Measurements from ENCODE around the gene LY86. TPM values are rescaled to one million over a fixed set of nuclear protein-coding genes. Genes with fewer than 3 reads are reported as not detected.

The LY86 gene
- total and polyA plus RNA-seq, 2 of the 13 experiments (the other 11 are each of a cell fraction or from before 2014, with no cell fraction given), result not detected

GRCh38 chr6:6623553-6623952 lies 35.0 kb downstream of the LY86 start:
- no peaks in the 10 kb centered on the region for H4K20me1 ChIP-seq (ENCODE audit: insufficient read depth, low read length)
- ChIA-PET CTCF (ENCODE audit: low intra/inter-chr PET ratio, low total read pairs) (no interaction called here), POLR2A (no interaction called here)
- H3K79me2 ChIP-seq (ENCODE audit: insufficient read depth, low read length), result no peaks in the 10 kb centered on the region
- no peaks in the 10 kb centered on the region for H3K36me3 ChIP-seq (replicated peaks in 1 of 2; ENCODE audit: control insufficient read depth in 1 of 2, insufficient read depth in 2 of 2, low read length in 2 of 2)
- in situ Hi-C loops (cut with HindIII; ENCODE audit: extremely low pct_ligation_motif_present, low pct_unique_long_range_greater_than_20kb) (no loop called here), intact Hi-C loops (cut with micrococcal nuclease; ENCODE audit: unreplicated experiment) (no loop called here)
- H3K9me3 ChIP-seq (ENCODE audit: low read length), result no peaks in the 10 kb centered on the region
- H3K27me3 ChIP-seq (ENCODE audit: control insufficient read depth in 1 of 2, insufficient read depth in 2 of 2, low read length in 2 of 2), result peaks cover 1 to 25% of the 10 kb centered on the region in 2 experiments; a peak in 2 of 5 replicates
- H3K9ac ChIP-seq (ENCODE audit: insufficient read depth, low read depth, low read length), result no peak overlapping the region
- TF ChIP-seq MYC (CRISPR knock-in tag; IDR thresholded peaks at IDR 0.05; ENCODE audit: borderline replicate concordance) (no peak), ZNF34 (CRISPR knock-in tag; IDR thresholded peaks at IDR 0.05; ENCODE audit: borderline replicate concordance) (no peak), KDM1A (CRISPR knock-in tag; IDR thresholded peaks at IDR 0.05) (no peak), PHF20 (CRISPR knock-in tag; IDR thresholded peaks at IDR 0.05) (no peak), ARNT (IDR thresholded peaks at IDR 0.05) (no peak), DDIT3 (CRISPR knock-in tag; IDR thresholded peaks at IDR 0.05) (no peak), MYNN (CRISPR knock-in tag; IDR thresholded peaks at IDR 0.05; ENCODE audit: low read depth) (no peak), KMT2A (CRISPR knock-in tag; IDR thresholded peaks at IDR 0.05) (no peak), ATF6 (CRISPR knock-in tag; conservative IDR thresholded peaks at IDR 0.05) (no peak), ZFP36L2 (CRISPR knock-in tag; IDR thresholded peaks at IDR 0.05) (no peak), TSC22D2 (CRISPR knock-in tag; IDR thresholded peaks at IDR 0.05; ENCODE audit: borderline replicate concordance) (no peak)
- TF ChIP-seq, protein P1, sequence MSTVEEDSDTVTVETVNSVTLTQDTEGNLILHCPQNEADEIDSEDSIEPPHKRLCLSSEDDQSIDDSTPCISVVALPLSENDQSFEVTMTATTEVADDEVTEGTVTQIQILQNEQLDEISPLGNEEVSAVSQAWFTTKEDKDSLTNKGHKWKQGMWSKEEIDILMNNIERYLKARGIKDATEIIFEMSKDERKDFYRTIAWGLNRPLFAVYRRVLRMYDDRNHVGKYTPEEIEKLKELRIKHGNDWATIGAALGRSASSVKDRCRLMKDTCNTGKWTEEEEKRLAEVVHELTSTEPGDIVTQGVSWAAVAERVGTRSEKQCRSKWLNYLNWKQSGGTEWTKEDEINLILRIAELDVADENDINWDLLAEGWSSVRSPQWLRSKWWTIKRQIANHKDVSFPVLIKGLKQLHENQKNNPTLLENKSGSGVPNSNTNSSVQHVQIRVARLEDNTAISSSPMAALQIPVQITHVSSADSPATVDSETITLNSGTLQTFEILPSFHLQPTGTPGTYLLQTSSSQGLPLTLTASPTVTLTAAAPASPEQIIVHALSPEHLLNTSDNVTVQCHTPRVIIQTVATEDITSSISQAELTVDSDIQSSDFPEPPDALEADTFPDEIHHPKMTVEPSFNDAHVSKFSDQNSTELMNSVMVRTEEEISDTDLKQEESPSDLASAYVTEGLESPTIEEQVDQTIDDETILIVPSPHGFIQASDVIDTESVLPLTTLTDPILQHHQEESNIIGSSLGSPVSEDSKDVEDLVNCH (CRISPR knock-in tag; IDR thresholded peaks at IDR 0.05), result no peak
- TF ChIP-seq, protein P2, sequence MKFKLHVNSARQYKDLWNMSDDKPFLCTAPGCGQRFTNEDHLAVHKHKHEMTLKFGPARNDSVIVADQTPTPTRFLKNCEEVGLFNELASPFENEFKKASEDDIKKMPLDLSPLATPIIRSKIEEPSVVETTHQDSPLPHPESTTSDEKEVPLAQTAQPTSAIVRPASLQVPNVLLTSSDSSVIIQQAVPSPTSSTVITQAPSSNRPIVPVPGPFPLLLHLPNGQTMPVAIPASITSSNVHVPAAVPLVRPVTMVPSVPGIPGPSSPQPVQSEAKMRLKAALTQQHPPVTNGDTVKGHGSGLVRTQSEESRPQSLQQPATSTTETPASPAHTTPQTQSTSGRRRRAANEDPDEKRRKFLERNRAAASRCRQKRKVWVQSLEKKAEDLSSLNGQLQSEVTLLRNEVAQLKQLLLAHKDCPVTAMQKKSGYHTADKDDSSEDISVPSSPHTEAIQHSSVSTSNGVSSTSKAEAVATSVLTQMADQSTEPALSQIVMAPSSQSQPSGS (CRISPR knock-in tag; IDR thresholded peaks at IDR 0.05), result no peak
- H3K4me2 ChIP-seq (ENCODE audit: low read depth, low read length), result no peak overlapping the region
- no peak overlapping the region for H3K27ac ChIP-seq (ENCODE audit: extremely low read length, insufficient read depth, low read length)
- BruUV-seq (replicated peaks), result no TSS peak
- H3K4me1 ChIP-seq (ENCODE audit: insufficient read depth, low read length), result no peaks in the 10 kb centered on the region
- no peak for FAIRE-seq
- no peak overlapping the region for H2AFZ ChIP-seq (ENCODE audit: low read length)
- no peak overlapping the region for H3K4me3 ChIP-seq (replicated peaks in 1 of 3; ENCODE audit: insufficient read depth in 1 of 3, low read depth in 2 of 3, low read length in 3 of 3)
- 2% methylated on average over 1 of the region's 1 CpG for WGBS (ENCODE audit: low lambda C conversion rate)
- no peak for ATAC-seq
- DNase-seq (ENCODE audit: low spot score), result no peak
